ENCODE results near the gene BCAP31.

The BCAP31 gene

DNA sequence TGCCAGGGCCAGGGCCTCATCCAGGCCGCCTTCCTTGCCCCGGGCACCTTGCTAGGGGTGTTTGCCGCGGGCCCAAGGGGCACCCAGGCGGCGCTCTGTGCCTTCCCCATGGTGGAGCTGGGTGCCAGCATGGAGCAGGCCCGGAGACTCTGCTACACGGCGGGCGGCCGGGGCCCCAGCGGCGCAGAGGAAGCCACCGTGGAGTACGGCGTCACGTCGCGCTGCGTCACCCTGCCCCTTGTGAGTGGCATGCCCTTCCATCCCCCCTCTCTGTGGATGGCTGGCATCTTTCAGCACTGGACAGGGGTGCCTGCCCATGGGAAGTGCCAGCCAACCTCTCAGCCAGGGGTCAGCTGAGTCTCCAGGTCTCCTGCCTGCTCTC lies 43.5 kb upstream of the BCAP31 start:
- no peaks in the 10 kb centered on the region for H3K27me3 ChIP-seq (ENCODE audit: insufficient read depth, poor library complexity, severe bottlenecking)
- H3K9me3 ChIP-seq (ENCODE audit: severe bottlenecking) = no peaks in the 10 kb centered on the region
- no peaks in the 10 kb centered on the region for H3K36me3 ChIP-seq (ENCODE audit: low read depth)
- no peaks in the 10 kb centered on the region for H3K4me1 ChIP-seq (ENCODE audit: insufficient read depth, poor library complexity, severe bottlenecking)
- TF ChIP-seq, protein P1, sequence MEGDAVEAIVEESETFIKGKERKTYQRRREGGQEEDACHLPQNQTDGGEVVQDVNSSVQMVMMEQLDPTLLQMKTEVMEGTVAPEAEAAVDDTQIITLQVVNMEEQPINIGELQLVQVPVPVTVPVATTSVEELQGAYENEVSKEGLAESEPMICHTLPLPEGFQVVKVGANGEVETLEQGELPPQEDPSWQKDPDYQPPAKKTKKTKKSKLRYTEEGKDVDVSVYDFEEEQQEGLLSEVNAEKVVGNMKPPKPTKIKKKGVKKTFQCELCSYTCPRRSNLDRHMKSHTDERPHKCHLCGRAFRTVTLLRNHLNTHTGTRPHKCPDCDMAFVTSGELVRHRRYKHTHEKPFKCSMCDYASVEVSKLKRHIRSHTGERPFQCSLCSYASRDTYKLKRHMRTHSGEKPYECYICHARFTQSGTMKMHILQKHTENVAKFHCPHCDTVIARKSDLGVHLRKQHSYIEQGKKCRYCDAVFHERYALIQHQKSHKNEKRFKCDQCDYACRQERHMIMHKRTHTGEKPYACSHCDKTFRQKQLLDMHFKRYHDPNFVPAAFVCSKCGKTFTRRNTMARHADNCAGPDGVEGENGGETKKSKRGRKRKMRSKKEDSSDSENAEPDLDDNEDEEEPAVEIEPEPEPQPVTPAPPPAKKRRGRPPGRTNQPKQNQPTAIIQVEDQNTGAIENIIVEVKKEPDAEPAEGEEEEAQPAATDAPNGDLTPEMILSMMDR (IDR thresholded peaks at IDR 0.05; ENCODE audit: poor library complexity, severe bottlenecking) = no peak
- no peak overlapping the region for H3K4me3 ChIP-seq (ENCODE audit: severe bottlenecking)
- H3K27ac ChIP-seq (ENCODE audit: poor library complexity, severe bottlenecking) = no peak overlapping the region
- DNase-seq (ENCODE audit: low spot score) = no peak
- ATAC-seq (ENCODE audit: low read depth) = no peak

DNA sequence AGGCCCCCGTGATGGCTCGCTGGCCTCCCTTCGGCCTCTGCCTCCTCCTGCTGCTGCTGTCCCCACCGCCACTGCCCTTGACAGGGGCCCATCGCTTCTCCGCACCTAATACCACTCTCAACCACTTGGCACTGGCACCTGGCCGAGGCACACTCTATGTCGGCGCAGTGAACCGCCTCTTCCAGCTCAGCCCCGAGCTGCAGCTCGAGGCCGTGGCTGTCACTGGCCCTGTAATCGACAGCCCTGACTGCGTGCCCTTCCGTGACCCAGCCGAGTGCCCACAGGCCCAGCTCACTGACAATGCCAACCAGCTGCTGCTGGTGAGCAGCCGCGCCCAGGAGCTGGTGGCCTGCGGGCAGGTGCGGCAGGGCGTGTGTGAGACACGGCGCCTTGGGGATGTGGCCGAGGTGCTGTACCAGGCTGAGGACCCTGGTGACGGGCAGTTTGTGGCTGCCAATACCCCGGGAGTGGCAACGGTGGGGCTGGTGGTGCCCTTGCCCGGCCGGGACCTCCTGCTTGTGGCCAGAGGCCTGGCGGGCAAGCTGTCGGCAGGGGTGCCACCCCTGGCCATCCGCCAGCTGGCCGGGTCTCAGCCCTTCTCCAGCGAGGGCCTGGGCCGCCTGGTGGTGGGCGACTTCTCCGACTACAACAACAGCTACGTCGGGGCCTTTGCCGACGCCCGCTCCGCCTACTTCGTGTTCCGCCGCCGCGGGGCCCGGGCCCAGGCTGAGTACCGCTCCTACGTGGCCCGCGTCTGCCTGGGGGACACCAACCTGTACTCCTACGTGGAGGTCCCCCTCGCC lies 42.9 kb upstream of the BCAP31 start:
- TF ChIP-seq, protein P1 (IDR thresholded peaks at IDR 0.05; ENCODE audit: poor library complexity, severe bottlenecking) = no peak
- H3K27me3 ChIP-seq (ENCODE audit: insufficient read depth, poor library complexity, severe bottlenecking) = no peaks in the 10 kb centered on the region
- H3K4me3 ChIP-seq (ENCODE audit: severe bottlenecking) = no peak overlapping the region
- peak; percentile 43 for DNase-seq (ENCODE audit: low spot score)
- no peaks in the 10 kb centered on the region for H3K9me3 ChIP-seq (ENCODE audit: severe bottlenecking)
- no peaks in the 10 kb centered on the region for H3K36me3 ChIP-seq (ENCODE audit: low read depth)
- no peak for ATAC-seq (ENCODE audit: low read depth)
- H3K4me1 ChIP-seq (ENCODE audit: insufficient read depth, poor library complexity, severe bottlenecking) = no peaks in the 10 kb centered on the region
- peak overlapping the region; percentile 75 for H3K27ac ChIP-seq (ENCODE audit: poor library complexity, severe bottlenecking)

DNA sequence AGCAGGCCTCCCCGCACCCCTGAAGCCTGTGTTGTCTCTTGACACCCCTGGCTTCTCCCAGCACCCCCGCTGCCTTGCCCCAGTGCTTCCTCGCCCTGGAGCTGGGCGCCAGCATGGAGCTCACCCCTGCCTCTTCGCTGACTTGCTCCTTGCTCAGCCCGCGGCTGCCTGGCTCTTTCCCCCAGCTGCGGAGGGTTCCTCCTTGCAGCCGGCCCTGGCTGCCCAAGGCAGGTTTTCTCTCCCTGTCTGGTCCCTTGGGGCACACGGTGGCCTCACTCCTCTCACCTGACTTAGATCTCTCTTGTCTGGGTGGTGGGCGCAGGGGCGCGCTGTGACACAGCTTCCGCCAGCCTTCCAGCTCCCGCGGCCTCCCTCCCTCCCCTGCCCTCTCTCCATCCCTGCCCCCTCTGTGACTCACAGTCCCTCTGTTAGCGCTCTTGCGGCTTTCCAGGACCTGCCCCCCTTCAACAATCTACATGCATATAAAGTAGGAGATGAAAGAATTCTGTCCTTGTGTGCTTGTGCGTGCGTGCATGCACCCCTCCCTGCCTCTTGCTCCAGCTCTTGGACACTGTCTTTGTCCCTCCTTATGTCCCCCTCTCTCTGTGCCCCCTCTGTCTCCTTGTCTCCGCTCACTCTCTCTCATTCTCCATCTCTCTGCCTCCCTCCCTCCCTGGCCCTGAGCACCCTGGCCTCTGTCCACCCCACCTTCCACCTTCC lies 42.1 kb upstream of the BCAP31 start:
- TF ChIP-seq, protein P1 (IDR thresholded peaks at IDR 0.05; ENCODE audit: poor library complexity, severe bottlenecking) = no peak
- no peaks in the 10 kb centered on the region for H3K9me3 ChIP-seq (ENCODE audit: severe bottlenecking)
- peak overlapping the region; percentile 75 for H3K27ac ChIP-seq (ENCODE audit: poor library complexity, severe bottlenecking)
- no peaks in the 10 kb centered on the region for H3K4me1 ChIP-seq (ENCODE audit: insufficient read depth, poor library complexity, severe bottlenecking)
- no peaks in the 10 kb centered on the region for H3K27me3 ChIP-seq (ENCODE audit: insufficient read depth, poor library complexity, severe bottlenecking)
- peak overlapping the region; percentile 31 for H3K4me3 ChIP-seq (ENCODE audit: severe bottlenecking)
- DNase-seq (ENCODE audit: low spot score) (peak; percentile 56), ATAC-seq (ENCODE audit: low read depth) (peak; percentile 71)
- no peaks in the 10 kb centered on the region for H3K36me3 ChIP-seq (ENCODE audit: low read depth)

DNA sequence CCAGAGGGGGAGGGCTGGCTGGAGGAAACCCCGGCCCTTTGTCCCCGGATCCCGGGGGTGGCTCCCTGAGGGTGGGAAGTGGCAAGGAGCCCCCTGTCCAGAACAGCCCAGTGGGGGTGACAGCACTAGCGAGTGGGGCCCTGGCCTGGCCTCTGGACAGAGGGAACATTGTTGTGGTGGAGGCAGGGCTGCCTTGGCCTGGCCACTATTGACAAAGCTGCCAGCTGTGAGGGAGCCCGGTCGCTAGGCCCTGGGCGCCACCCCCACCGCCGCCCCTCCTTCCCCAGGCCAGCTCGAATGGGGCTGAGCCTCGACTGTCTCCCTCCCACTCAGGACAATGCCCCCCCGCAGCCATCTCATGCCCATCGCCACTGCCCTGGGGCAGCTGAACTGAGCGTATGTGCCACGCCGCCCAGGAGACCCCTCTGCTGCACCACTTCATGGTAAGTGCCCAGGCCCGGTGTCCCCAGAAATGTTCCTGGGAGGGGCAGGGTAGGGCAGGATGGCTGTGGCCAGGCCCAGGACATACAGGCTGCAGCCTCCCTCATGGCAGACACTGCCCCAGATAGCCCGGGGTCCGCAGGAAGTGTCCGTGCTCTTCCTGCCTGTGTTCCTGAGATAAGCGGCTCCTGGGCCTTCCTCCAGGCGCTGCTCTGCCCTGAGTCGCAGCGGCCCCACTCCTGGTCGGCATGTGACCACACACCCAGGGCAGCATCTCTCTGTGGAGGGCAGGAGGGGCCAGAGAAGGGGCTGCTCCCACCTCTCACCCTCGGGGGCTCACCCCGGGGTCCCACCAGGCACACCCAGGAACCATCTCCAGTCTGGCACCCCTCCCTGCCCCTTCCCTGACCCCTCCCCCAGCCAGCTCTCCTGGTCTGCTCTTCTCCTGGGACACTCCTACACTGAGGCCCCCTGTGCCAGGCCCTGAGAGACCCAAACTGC lies 41.2 kb upstream of the BCAP31 start:
- Histone ChIP-seq H3K9me3 (ENCODE audit: severe bottlenecking) (no peaks in the 10 kb centered on the region), H3K36me3 (ENCODE audit: low read depth) (no peaks in the 10 kb centered on the region), H3K27me3 (ENCODE audit: insufficient read depth, poor library complexity, severe bottlenecking) (no peaks in the 10 kb centered on the region), H3K4me3 (ENCODE audit: severe bottlenecking) (peak overlapping the region; percentile 31), H3K4me1 (ENCODE audit: insufficient read depth, poor library complexity, severe bottlenecking) (no peaks in the 10 kb centered on the region), H3K27ac (ENCODE audit: poor library complexity, severe bottlenecking) (peak overlapping the region; percentile 75)
- DNase-seq (ENCODE audit: low spot score) (peak; percentile 33), ATAC-seq (ENCODE audit: low read depth) (peak; percentile 23)
- TF ChIP-seq, protein P1 (IDR thresholded peaks at IDR 0.05; ENCODE audit: poor library complexity, severe bottlenecking) = no peak

Measured in RWPE2 (cell line).